GM12874 (cell line): ENCODE measurements around the gene SFMBT2.

ENCODE experiments used
- CTCF ChIP-seq: IDR thresholded peaks from 2 replicates; pipeline ENCODE4 v1.5.1; 2011; ENCODE audit warnings: low read depth, mild to moderate bottlenecking, control low read depth, low read length, moderate library complexity; ENCODE audit not compliant: insufficient read depth

SFMBT2 gene

GRCh38 chr10:7199152-7199760 is 211.6 kb downstream of the SFMBT2 start:
- TF ChIP-seq CTCF: no peak

GRCh38 chr10:7196284-7196683 is 214.6 kb downstream of the SFMBT2 start:
- TF ChIP-seq CTCF: no peak

DNA sequence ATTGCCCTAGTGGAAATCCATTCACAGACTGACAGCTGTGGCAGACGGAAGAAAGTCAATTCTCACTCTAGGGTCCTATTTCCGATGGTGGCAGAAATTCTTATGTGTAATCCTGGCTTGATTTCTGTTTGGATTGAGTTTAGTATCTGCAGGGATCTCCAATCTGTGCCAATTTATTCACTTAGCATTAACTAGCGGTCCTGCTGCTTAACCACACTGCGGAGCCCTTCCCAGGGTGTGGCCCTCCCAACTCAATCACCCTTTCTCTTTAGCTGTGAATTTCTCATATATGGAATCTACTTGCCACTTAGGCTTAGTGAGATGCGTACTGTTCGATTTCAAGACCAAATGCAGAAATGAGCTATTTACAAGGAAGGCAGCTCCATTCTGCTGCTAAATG is 215.7 kb downstream of the SFMBT2 start:
- TF ChIP-seq CTCF: no peak

GRCh38 chr10:7194571-7194970 is 216.3 kb downstream of the SFMBT2 start:
- TF ChIP-seq CTCF: no peak

GRCh38 chr10:7193369-7193768 is 217.5 kb downstream of the SFMBT2 start:
- no peak for TF ChIP-seq CTCF

DNA sequence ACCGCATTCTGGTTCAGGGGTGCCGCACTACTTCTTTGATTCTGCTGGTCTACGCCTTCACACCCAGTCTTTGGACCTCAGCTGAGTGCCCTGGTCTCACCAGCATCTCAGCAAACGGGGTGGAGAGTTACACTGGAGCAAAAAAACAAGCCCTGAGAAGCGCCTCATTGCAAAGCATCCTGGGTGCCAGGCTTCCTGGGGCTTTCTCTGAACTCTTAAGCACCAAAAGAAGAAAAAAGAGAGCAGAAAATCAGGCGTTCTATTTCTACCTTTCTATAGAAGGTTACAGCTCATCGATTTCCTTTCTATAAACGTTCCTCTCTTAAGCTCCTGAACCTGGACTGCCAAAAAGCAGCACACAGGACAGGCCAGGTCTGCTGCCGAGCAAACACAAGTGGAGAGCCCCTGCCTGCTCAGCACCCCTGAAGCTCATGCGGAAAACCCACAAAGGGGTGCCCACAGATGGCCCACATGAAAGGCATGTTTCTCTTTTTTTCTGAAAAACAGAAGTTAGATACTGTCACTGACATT is 217.9 kb downstream of the SFMBT2 start:
- TF ChIP-seq CTCF: no peak

GRCh38 chr10:7192061-7192460 is 218.8 kb downstream of the SFMBT2 start:
- no peak for TF ChIP-seq CTCF
